ENCODE measurements around the gene TNNT1.

The TNNT1 gene

DNA sequence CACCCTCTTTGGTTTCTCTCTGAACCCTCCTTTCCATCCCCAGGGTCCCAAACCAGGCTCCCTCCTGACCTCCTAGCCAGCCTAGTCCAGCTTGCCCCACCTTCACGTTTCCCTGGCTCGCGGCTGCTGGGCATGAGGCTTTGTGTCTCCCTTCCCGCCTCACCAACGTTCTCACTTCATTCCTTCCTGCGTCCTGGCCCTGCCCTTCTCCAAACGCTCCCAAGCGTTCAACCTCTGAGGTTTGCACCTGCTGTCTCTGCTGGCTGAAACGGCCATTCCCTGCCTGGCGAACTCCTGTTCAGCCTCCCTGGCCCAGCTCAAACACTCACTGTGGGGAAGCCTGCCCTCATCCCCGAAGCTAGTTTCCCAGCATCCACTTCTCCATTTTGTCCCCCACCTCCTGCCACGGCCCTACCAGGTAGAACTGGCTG, 61.0 kb downstream of the TNNT1 start:
- Histone ChIP-seq H3K27ac (ENCODE audit: low read depth, low read length) (no peak overlapping the region), H3K36me3 (ENCODE audit: low read length) (no peaks in the 10 kb centered on the region), H3K9me3 (ENCODE audit: insufficient read depth, low read length) (no peaks in the 10 kb centered on the region), H3F3A (ENCODE audit: insufficient read depth) (0 out of 2 replicates have a peak, but pooled peaks cover 11% of the 10 kb centered on the region), H2AFZ (ENCODE audit: low read depth, low read length, severe bottlenecking) (no peak overlapping the region), H3K4me2 (ENCODE audit: low read depth, low read length, poor library complexity, severe bottlenecking) (no peak overlapping the region), H3K4me3 (ENCODE audit: insufficient read depth, low read length, poor library complexity, severe bottlenecking) (no peak overlapping the region), H3K27me3 (ENCODE audit: low read length) (no peaks in the 10 kb centered on the region), H3K9me2 (replicated peaks; ENCODE audit: insufficient read depth, low read length) (no peaks in the 10 kb centered on the region), H3K79me2 (ENCODE audit: insufficient read depth, low read length) (no peaks in the 10 kb centered on the region), H4K20me1 (ENCODE audit: low read depth, low read length) (no peaks in the 10 kb centered on the region), H3K9ac (ENCODE audit: low read length) (0 out of 2 replicates have a peak overlapping the region, but pooled peaks have one; percentile 2)
- no peak for TF ChIP-seq EZH2phosphoT487 (conservative IDR thresholded peaks at IDR 0.05; ENCODE audit: low read length)
- TF ChIP-seq, protein P1, sequence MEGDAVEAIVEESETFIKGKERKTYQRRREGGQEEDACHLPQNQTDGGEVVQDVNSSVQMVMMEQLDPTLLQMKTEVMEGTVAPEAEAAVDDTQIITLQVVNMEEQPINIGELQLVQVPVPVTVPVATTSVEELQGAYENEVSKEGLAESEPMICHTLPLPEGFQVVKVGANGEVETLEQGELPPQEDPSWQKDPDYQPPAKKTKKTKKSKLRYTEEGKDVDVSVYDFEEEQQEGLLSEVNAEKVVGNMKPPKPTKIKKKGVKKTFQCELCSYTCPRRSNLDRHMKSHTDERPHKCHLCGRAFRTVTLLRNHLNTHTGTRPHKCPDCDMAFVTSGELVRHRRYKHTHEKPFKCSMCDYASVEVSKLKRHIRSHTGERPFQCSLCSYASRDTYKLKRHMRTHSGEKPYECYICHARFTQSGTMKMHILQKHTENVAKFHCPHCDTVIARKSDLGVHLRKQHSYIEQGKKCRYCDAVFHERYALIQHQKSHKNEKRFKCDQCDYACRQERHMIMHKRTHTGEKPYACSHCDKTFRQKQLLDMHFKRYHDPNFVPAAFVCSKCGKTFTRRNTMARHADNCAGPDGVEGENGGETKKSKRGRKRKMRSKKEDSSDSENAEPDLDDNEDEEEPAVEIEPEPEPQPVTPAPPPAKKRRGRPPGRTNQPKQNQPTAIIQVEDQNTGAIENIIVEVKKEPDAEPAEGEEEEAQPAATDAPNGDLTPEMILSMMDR (IDR thresholded peaks at IDR 0.05; ENCODE audit: insufficient read depth, low read length, poor library complexity, severe bottlenecking) = no peak

DNA sequence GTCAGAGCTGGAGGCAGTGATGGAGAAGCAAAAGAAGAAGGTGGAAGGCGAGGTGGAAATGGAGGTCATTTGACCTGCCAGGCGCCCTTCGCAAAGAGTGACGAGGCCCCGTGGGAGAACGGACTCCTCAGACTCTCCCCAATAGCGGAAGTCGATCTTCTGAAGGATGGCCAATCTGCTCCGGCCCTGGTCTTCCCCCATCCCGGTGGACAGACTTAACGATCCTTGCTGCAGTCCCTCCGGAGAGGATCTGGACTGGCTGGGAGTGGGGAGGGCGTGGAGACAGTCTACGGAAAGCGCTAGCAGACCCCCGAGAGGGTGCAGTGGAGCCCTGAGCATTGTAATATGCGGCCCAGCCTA, 61.5 kb downstream of the TNNT1 start:
- Histone ChIP-seq H3K9me2 (replicated peaks; ENCODE audit: insufficient read depth, low read length) (no peaks in the 10 kb centered on the region), H3K4me3 (ENCODE audit: insufficient read depth, low read length, poor library complexity, severe bottlenecking) (no peak overlapping the region), H3F3A (ENCODE audit: insufficient read depth) (0 out of 2 replicates have a peak, but pooled peaks cover 11% of the 10 kb centered on the region), H3K4me2 (ENCODE audit: low read depth, low read length, poor library complexity, severe bottlenecking) (no peak overlapping the region), H3K36me3 (ENCODE audit: low read length) (no peaks in the 10 kb centered on the region), H3K27me3 (ENCODE audit: low read length) (no peaks in the 10 kb centered on the region), H2AFZ (ENCODE audit: low read depth, low read length, severe bottlenecking) (no peak overlapping the region), H3K9me3 (ENCODE audit: insufficient read depth, low read length) (no peaks in the 10 kb centered on the region), H3K9ac (ENCODE audit: low read length) (no peak overlapping the region), H3K79me2 (ENCODE audit: insufficient read depth, low read length) (no peaks in the 10 kb centered on the region), H3K27ac (ENCODE audit: low read depth, low read length) (no peak overlapping the region), H4K20me1 (ENCODE audit: low read depth, low read length) (no peaks in the 10 kb centered on the region)
- TF ChIP-seq, protein P1 (IDR thresholded peaks at IDR 0.05; ENCODE audit: insufficient read depth, low read length, poor library complexity, severe bottlenecking) = no peak
- TF ChIP-seq EZH2phosphoT487 (conservative IDR thresholded peaks at IDR 0.05; ENCODE audit: low read length) = no peak

DNA sequence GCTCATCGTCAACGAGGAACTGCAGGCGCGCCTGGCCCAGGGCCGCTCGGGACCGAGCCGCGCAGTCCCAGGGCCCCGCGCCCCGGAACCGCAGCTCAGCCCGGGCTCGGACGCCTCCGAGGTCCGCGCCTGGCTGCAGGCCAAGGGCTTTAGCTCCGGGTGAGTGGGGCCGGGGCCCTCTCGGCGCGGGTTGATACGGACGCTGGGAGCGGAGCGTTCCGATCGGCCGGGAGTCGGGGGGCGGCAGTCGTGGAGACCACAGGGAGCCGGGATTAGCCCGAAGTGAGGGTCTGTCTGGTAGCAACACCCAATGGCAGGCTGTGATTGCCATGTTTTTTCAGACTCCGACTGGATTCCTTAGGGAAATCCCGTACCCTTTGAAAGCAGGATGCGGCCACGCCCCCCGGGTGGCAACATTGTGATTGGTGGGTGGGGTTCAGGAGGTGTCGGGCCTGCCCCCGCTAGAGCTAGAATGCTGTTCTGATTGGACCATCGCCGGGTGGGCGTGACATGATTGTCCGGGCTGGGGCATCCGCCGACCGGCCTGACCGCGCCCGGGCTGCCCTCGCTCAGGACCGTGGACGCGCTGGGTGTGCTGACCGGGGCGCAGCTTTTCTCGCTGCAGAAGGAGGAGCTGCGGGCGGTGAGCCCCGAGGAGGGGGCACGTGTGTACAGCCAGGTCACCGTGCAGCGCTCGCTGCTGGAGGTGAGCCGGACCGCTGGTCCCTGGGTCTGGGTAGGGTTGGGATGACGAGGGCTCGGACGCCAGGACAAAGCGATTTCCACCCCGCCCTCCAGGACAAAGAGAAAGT, 62.1 kb downstream of the TNNT1 start:
- H3K9ac ChIP-seq (ENCODE audit: low read length) = no peak overlapping the region
- H2AFZ ChIP-seq (ENCODE audit: low read depth, low read length, severe bottlenecking) = no peak overlapping the region

More for the DNA sequence above, 62.1 kb downstream of the TNNT1 start:
- no peaks in the 10 kb centered on the region for H3K9me2 ChIP-seq (replicated peaks; ENCODE audit: insufficient read depth, low read length)
- H3K4me3 ChIP-seq (ENCODE audit: insufficient read depth, low read length, poor library complexity, severe bottlenecking) = no peak overlapping the region
- no peaks in the 10 kb centered on the region for H4K20me1 ChIP-seq (ENCODE audit: low read depth, low read length)
- H3K9me3 ChIP-seq (ENCODE audit: insufficient read depth, low read length) = no peaks in the 10 kb centered on the region
- H3K4me2 ChIP-seq (ENCODE audit: low read depth, low read length, poor library complexity, severe bottlenecking) = no peak overlapping the region
- H3F3A ChIP-seq (ENCODE audit: insufficient read depth) = 0 out of 2 replicates have a peak, but pooled peaks cover 11% of the 10 kb centered on the region
- no peak for TF ChIP-seq EZH2phosphoT487 (conservative IDR thresholded peaks at IDR 0.05; ENCODE audit: low read length)
- no peaks in the 10 kb centered on the region for H3K36me3 ChIP-seq (ENCODE audit: low read length)
- H3K27ac ChIP-seq (ENCODE audit: low read depth, low read length) = no peak overlapping the region
- H3K79me2 ChIP-seq (ENCODE audit: insufficient read depth, low read length) = no peaks in the 10 kb centered on the region
- no peaks in the 10 kb centered on the region for H3K27me3 ChIP-seq (ENCODE audit: low read length)
